DOHH2 (cell line): ENCODE measurements around the gene BDKRB2.

ENCODE experiments used
- H3F3A ChIP-seq: fragments of 200-600 bp; sonication (generic), shearing (Covaris generic); 2 replicates; pipeline ENCODE4 v1.6.0; 2016; ENCODE audit warnings: antibody characterized with exemption, mild to moderate bottlenecking; ENCODE audit not compliant: control insufficient read depth, insufficient read depth
- H3K27ac ChIP-seq: fragments of 200-600 bp; sonication (generic); 2 replicates; pipeline ENCODE4 v1.5.1; 2014; ENCODE audit warnings: low read depth, mild to moderate bottlenecking, low read length, moderate library complexity
- H3K27me3 ChIP-seq: fragments of 200-600 bp; sonication (generic); 2 replicates; pipeline ENCODE4 v1.6.1; 2014; ENCODE audit warnings: mild to moderate bottlenecking, low read length, mixed read lengths; ENCODE audit not compliant: control insufficient read depth
- H3K36me3 ChIP-seq: fragments of 200-600 bp; sonication (generic); 2 replicates; pipeline ENCODE4 v1.6.1; 2014; ENCODE audit warnings: mild to moderate bottlenecking, low read length, moderate library complexity, mixed read lengths; ENCODE audit not compliant: control insufficient read depth
- H3K4me1 ChIP-seq: fragments of 200-600 bp; sonication (generic); 2 replicates; pipeline ENCODE4 v1.6.1; 2014; ENCODE audit warnings: mild to moderate bottlenecking, low read length, mixed read lengths; ENCODE audit not compliant: control insufficient read depth
- H3K4me2 ChIP-seq: fragments of 200-600 bp; sonication (generic); 2 replicates; pipeline ENCODE4 v1.6.0; 2014; ENCODE audit warnings: mild to moderate bottlenecking, low read length, moderate library complexity
- H3K4me3 ChIP-seq: fragments of 200-600 bp; sonication (generic); 2 replicates; pipeline ENCODE4 v1.5.1; 2014; ENCODE audit warnings: mild to moderate bottlenecking, low read length, mixed read lengths
- H3K79me2 ChIP-seq: fragments of 200-600 bp; sonication (generic); 2 replicates; pipeline ENCODE4 v1.6.1; 2014; ENCODE audit warnings: mild to moderate bottlenecking, low read length, mixed read lengths; ENCODE audit not compliant: control insufficient read depth
- H3K9me2 ChIP-seq: fragments of 200-600 bp; sonication (generic); replicated peaks from 2 replicates; pipeline ENCODE4 v1.6.1; 2014; ENCODE audit warnings: mild to moderate bottlenecking, low read length, mixed read lengths; ENCODE audit not compliant: control insufficient read depth
- H3K9me3 ChIP-seq: fragments of 200-600 bp; sonication (generic); 2 replicates; pipeline ENCODE4 v1.6.1; 2014; ENCODE audit warnings: antibody characterized with exemption, low read length, mixed read lengths; ENCODE audit not compliant: control insufficient read depth, insufficient read depth
- H4K20me1 ChIP-seq: fragments of 200-600 bp; sonication (generic); 2 replicates; pipeline ENCODE4 v1.6.0; 2014; ENCODE audit warnings: low read depth, mild to moderate bottlenecking, antibody characterized with exemption, low read length, moderate library complexity; ENCODE audit not compliant: control insufficient read depth, insufficient read depth
- EZH2phosphoT487 ChIP-seq: fragments of 200-600 bp; sonication (generic); IDR thresholded peaks from 2 replicates; pipeline ENCODE4 v1.6.1; 2017; ENCODE audit warnings: borderline replicate concordance, mild to moderate bottlenecking, antibody characterized with exemption, low read length, moderate library complexity, mixed read lengths
- TF ChIP-seq, protein P1 (sequence below): fragments of 200-600 bp; sonication (generic); IDR thresholded peaks from one replicate; pipeline ENCODE4 v1.5.1; 2014; ENCODE audit warnings: antibody characterized with exemption, mild to moderate bottlenecking, low read depth, low read length; ENCODE audit not compliant: poor library complexity, severe bottlenecking

Gene BDKRB2

DNA sequence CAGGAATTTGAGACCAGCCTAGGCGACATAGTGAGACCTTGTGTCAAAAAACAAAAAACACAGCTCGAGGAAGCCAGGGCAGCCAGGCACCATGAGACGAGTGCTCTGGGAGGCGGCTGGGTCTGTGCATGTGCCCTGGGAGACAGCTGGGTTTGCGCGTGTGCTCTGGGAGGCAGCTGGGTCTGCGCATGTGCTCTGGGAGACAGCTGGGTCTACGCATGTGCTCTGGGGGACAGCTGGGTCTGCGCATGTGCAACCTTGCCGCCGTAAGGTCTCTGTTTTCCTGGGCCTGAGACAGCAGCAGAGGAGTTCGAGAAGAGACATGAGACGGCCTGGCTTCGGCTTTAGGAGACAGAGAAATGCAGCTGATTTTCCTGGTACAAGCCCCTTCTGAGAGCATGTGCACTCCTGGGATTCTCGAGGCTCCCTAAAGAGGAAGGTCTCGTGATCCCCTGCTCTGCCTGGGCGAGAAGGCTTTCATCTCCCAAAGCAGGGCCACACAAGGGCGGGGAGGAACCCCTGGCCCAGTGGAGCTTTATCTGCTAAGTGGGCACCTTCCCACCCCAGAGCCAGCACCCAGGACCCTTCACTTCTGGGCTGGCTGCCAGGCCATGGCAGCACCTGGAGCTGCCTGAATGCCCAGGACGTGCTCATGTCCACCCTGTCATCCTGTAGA lies 47.8 kb downstream of the BDKRB2 start:
- Histone ChIP-seq H3K4me2 (no peak overlapping the region), H3K27me3 (0 out of 2 replicates have a peak, but pooled peaks cover 4% of the 10 kb centered on the region), H3F3A (no peaks in the 10 kb centered on the region), H3K9me3 (no peaks in the 10 kb centered on the region), H3K36me3 (no peaks in the 10 kb centered on the region), H4K20me1 (no peaks in the 10 kb centered on the region), H3K9me2 (no peaks in the 10 kb centered on the region), H3K79me2 (no peaks in the 10 kb centered on the region), H3K27ac (no peak overlapping the region), H3K4me1 (no peaks in the 10 kb centered on the region), H3K4me3 (no peak overlapping the region)
- TF ChIP-seq, protein P1, sequence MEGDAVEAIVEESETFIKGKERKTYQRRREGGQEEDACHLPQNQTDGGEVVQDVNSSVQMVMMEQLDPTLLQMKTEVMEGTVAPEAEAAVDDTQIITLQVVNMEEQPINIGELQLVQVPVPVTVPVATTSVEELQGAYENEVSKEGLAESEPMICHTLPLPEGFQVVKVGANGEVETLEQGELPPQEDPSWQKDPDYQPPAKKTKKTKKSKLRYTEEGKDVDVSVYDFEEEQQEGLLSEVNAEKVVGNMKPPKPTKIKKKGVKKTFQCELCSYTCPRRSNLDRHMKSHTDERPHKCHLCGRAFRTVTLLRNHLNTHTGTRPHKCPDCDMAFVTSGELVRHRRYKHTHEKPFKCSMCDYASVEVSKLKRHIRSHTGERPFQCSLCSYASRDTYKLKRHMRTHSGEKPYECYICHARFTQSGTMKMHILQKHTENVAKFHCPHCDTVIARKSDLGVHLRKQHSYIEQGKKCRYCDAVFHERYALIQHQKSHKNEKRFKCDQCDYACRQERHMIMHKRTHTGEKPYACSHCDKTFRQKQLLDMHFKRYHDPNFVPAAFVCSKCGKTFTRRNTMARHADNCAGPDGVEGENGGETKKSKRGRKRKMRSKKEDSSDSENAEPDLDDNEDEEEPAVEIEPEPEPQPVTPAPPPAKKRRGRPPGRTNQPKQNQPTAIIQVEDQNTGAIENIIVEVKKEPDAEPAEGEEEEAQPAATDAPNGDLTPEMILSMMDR, result no peak
- no peak for TF ChIP-seq EZH2phosphoT487

DNA sequence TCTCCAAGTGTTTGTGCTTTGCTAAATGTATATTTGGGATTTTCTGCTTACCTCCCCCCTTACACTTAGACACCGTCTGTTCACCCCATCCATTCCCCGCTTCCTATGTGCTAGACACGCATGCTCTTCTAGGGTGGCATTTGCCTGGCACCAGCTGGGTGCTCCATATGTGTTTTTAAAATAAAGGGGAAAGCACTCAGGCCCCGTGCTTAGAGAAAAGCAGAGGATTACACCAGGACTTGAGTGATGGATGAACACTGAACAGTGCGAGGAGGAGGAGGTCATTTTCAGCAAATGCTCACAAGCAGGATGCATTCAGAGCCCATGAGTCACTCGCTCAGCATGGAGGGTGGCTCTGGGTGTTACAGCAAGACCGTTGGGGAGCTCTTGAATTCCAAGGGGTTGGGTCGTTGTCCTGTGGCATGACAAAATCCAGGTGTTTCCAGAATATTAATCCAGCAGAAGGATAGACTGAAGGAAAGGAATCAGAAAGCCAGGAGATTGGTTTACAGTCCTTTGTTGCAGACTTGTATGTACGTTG lies 48.4 kb downstream of the BDKRB2 start:
- Histone ChIP-seq H3K27ac (no peak overlapping the region), H3F3A (no peaks in the 10 kb centered on the region), H3K4me1 (no peaks in the 10 kb centered on the region), H3K36me3 (no peaks in the 10 kb centered on the region), H3K4me2 (no peak overlapping the region), H3K79me2 (no peaks in the 10 kb centered on the region), H3K9me2 (no peaks in the 10 kb centered on the region), H3K27me3 (0 out of 2 replicates have a peak, but pooled peaks cover 4% of the 10 kb centered on the region), H3K4me3 (no peak overlapping the region), H4K20me1 (no peaks in the 10 kb centered on the region), H3K9me3 (no peaks in the 10 kb centered on the region)
- TF ChIP-seq, protein P1, result no peak
- no peak for TF ChIP-seq EZH2phosphoT487

DNA sequence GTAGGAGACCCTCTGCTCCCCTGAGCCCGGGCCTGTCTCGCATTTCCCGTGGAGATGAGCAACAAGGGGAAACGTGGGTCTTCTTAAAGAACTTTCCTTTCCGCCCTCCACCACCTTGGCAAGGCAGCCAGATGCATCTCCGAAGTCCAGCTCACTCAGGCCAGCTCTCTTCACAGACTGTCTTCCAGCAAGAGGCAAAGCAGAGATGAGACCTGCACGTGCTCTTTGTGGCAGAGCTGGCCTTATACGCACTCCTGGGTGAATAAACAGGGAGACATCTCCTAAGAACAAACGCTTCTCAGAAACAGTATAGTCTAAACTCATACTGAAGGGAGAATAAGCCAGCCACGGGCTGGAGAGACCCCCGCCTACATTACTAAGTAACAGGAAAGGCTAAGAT lies 50.0 kb downstream of the BDKRB2 start:
- no peaks in the 10 kb centered on the region for H3F3A ChIP-seq
- H3K9me3 ChIP-seq, result no peaks in the 10 kb centered on the region
- H3K4me1 ChIP-seq, result no peaks in the 10 kb centered on the region
- 0 out of 2 replicates have a peak, but pooled peaks cover 7% of the 10 kb centered on the region for H3K27me3 ChIP-seq
- H3K79me2 ChIP-seq, result no peaks in the 10 kb centered on the region
- no peak overlapping the region for H3K4me3 ChIP-seq
- H3K4me2 ChIP-seq, result no peak overlapping the region
- no peaks in the 10 kb centered on the region for H3K36me3 ChIP-seq
- no peaks in the 10 kb centered on the region for H3K9me2 ChIP-seq
- TF ChIP-seq EZH2phosphoT487, result no peak
- TF ChIP-seq, protein P1, result no peak
- H4K20me1 ChIP-seq, result no peaks in the 10 kb centered on the region
- no peak overlapping the region for H3K27ac ChIP-seq
